PC-9 (cell line): ENCODE measurements around the gene AIG1.

Experiments
- EZH2 ChIP-seq: fragments of 200-600 bp; sonication (generic); IDR thresholded peaks from 2 replicates; pipeline ENCODE4 v1.8.0; 2017; ENCODE audit warnings: antibody characterized with exemption, low read depth
- TF ChIP-seq, protein P1 (sequence below): fragments of 200-600 bp; sonication (generic); conservative IDR thresholded peaks from 2 replicates; pipeline ENCODE4 v1.6.1; 2017; ENCODE audit warnings: mixed run types, antibody characterized with exemption, mild to moderate bottlenecking, moderate library complexity

DNA sequence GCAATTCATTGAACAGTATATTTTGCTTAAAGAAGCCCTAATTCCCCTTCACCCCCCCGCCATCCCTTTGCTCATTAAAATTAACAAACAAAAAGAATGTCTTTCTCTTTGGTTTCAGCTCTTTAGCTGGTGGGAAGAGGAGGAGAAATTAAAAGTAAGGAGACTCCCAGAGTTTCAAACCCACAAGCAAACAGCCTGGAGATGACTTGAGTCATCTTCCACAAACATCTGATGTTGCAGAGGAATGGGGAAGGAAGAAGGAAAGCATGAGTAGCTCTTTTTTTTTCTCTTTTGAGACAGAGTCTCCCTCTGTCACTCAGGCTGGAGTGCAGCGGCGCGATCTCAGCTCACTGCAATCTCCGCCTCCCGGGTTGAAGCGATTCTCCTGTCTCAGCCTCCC, 200.2 kb downstream of the AIG1 start:
- TF ChIP-seq, protein P1, sequence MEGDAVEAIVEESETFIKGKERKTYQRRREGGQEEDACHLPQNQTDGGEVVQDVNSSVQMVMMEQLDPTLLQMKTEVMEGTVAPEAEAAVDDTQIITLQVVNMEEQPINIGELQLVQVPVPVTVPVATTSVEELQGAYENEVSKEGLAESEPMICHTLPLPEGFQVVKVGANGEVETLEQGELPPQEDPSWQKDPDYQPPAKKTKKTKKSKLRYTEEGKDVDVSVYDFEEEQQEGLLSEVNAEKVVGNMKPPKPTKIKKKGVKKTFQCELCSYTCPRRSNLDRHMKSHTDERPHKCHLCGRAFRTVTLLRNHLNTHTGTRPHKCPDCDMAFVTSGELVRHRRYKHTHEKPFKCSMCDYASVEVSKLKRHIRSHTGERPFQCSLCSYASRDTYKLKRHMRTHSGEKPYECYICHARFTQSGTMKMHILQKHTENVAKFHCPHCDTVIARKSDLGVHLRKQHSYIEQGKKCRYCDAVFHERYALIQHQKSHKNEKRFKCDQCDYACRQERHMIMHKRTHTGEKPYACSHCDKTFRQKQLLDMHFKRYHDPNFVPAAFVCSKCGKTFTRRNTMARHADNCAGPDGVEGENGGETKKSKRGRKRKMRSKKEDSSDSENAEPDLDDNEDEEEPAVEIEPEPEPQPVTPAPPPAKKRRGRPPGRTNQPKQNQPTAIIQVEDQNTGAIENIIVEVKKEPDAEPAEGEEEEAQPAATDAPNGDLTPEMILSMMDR: no peak
- no peak for TF ChIP-seq EZH2
